Measurements from ENCODE around the gene SCYGR4. TPM values are rescaled to one million over a fixed set of nuclear protein-coding genes. Genes with fewer than 3 reads are reported as not detected.

Gene SCYGR4
- total RNA-seq, 1 donor from 2014 or later: not detected

DNA sequence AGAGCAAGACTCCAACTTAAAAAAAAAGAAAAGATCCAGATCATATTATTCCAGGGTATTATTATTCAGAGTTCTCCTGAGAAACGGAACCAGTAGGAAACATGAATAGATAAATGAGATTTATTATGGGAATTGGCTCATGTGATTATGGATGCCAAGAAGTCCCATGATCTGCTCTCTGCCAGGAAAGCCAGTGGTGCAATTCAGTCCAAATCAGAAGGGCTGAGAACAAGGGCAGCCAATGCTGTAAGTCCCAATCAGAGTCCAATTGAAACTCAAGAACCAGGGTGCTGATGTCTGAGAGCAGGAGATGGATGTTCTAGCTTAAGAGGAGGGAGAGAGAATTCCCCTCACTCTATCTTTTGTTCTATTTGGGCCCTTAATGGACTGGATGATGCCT, 10.8 kb upstream of the SCYGR4 start:
- Histone ChIP-seq H3K4me1 (ENCODE audit: insufficient read depth, low read length) (no peaks in the 10 kb centered on the region), H3K9ac (ENCODE audit: low read length) (no peak overlapping the region), H2AFZ (ENCODE audit: low read depth, low read length) (no peak overlapping the region), H3K4me2 (ENCODE audit: low read length) (no peak overlapping the region), H3K9me3 (ENCODE audit: insufficient read depth, low read depth, low read length) (no peaks in the 10 kb centered on the region), H3K27me3 (ENCODE audit: insufficient read depth, low read length) (no peaks in the 10 kb centered on the region), H3K79me2 (ENCODE audit: insufficient read depth, low read length) (no peaks in the 10 kb centered on the region), H4K20me1 (ENCODE audit: insufficient read depth, low read length) (no peaks in the 10 kb centered on the region), H3K27ac (ENCODE audit: low read depth, low read length) (no peak overlapping the region), H3K4me3 (ENCODE audit: insufficient read depth, low read depth, low read length) (no peak overlapping the region), H3K36me3 (ENCODE audit: insufficient read depth, low read length) (no peaks in the 10 kb centered on the region)
- Mint-ChIP-seq H3K27ac (ENCODE audit: unreplicated experiment) (no peak overlapping the region), H3K36me3 (ENCODE audit: low read depth, unreplicated experiment) (peaks cover 2% of the 10 kb centered on the region), H3K9me3 (ENCODE audit: unreplicated experiment) (no peaks in the 10 kb centered on the region), H3K27me3 (ENCODE audit: low read depth, unreplicated experiment) (peaks cover 4% of the 10 kb centered on the region), H3K4me3 (ENCODE audit: unreplicated experiment) (no peak overlapping the region), H3K4me1 (ENCODE audit: low read depth, unreplicated experiment) (peaks cover 4% of the 10 kb centered on the region)
- DNase-seq (ENCODE audit: low read depth): no peak
- FAIRE-seq: no peak
- TF ChIP-seq EZH2 (IDR thresholded peaks at IDR 0.05; ENCODE audit: insufficient read depth, low read length): no peak
- TF ChIP-seq, protein P1, sequence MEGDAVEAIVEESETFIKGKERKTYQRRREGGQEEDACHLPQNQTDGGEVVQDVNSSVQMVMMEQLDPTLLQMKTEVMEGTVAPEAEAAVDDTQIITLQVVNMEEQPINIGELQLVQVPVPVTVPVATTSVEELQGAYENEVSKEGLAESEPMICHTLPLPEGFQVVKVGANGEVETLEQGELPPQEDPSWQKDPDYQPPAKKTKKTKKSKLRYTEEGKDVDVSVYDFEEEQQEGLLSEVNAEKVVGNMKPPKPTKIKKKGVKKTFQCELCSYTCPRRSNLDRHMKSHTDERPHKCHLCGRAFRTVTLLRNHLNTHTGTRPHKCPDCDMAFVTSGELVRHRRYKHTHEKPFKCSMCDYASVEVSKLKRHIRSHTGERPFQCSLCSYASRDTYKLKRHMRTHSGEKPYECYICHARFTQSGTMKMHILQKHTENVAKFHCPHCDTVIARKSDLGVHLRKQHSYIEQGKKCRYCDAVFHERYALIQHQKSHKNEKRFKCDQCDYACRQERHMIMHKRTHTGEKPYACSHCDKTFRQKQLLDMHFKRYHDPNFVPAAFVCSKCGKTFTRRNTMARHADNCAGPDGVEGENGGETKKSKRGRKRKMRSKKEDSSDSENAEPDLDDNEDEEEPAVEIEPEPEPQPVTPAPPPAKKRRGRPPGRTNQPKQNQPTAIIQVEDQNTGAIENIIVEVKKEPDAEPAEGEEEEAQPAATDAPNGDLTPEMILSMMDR (IDR thresholded peaks at IDR 0.05; ENCODE audit: insufficient read depth, low read depth, low read length): no peak

DNA sequence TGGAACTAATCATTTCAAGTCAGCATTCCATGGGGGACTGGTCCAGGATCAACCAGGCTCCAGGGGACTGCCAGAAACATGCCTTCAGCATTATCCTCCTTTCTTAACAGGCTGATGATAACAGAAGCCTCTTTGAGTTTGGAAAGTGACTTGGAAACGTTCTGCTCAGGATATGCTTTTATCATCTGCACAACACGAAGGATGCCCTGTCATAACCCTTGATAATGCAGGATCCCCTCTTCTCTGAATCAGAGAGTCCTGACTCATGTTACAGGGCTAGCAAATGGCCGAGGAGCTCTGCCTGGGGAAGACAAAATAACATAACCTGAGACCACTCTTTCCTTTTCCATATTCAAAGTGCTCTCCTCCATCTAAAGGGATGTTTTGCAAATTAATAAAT, 9.4 kb upstream of the SCYGR4 start:
- Mint-ChIP-seq H3K36me3 (ENCODE audit: low read depth, unreplicated experiment) (peaks cover 2% of the 10 kb centered on the region), H3K27me3 (ENCODE audit: low read depth, unreplicated experiment) (peaks cover 5% of the 10 kb centered on the region), H3K4me3 (ENCODE audit: unreplicated experiment) (no peak overlapping the region), H3K9me3 (ENCODE audit: unreplicated experiment) (no peaks in the 10 kb centered on the region), H3K4me1 (ENCODE audit: low read depth, unreplicated experiment) (peaks cover 4% of the 10 kb centered on the region), H3K27ac (ENCODE audit: unreplicated experiment) (no peak overlapping the region)
- H2AFZ ChIP-seq (ENCODE audit: low read depth, low read length): no peak overlapping the region
- H3K4me1 ChIP-seq (ENCODE audit: insufficient read depth, low read length): no peaks in the 10 kb centered on the region
- DNase-seq (ENCODE audit: low read depth) (no peak), FAIRE-seq (no peak)
- no peak overlapping the region for H3K9ac ChIP-seq (ENCODE audit: low read length)
- H3K36me3 ChIP-seq (ENCODE audit: insufficient read depth, low read length): no peaks in the 10 kb centered on the region
- H3K4me2 ChIP-seq (ENCODE audit: low read length): no peak overlapping the region
- H3K9me3 ChIP-seq (ENCODE audit: insufficient read depth, low read depth, low read length): no peaks in the 10 kb centered on the region
- H3K4me3 ChIP-seq (ENCODE audit: insufficient read depth, low read depth, low read length): no peak overlapping the region
- H3K27me3 ChIP-seq (ENCODE audit: insufficient read depth, low read length): no peaks in the 10 kb centered on the region
- no peaks in the 10 kb centered on the region for H4K20me1 ChIP-seq (ENCODE audit: insufficient read depth, low read length)
- H3K79me2 ChIP-seq (ENCODE audit: insufficient read depth, low read length): no peaks in the 10 kb centered on the region
- no peak for TF ChIP-seq EZH2 (IDR thresholded peaks at IDR 0.05; ENCODE audit: insufficient read depth, low read length)
- TF ChIP-seq, protein P1 (IDR thresholded peaks at IDR 0.05; ENCODE audit: insufficient read depth, low read depth, low read length): no peak
- H3K27ac ChIP-seq (ENCODE audit: low read depth, low read length): no peak overlapping the region

DNA sequence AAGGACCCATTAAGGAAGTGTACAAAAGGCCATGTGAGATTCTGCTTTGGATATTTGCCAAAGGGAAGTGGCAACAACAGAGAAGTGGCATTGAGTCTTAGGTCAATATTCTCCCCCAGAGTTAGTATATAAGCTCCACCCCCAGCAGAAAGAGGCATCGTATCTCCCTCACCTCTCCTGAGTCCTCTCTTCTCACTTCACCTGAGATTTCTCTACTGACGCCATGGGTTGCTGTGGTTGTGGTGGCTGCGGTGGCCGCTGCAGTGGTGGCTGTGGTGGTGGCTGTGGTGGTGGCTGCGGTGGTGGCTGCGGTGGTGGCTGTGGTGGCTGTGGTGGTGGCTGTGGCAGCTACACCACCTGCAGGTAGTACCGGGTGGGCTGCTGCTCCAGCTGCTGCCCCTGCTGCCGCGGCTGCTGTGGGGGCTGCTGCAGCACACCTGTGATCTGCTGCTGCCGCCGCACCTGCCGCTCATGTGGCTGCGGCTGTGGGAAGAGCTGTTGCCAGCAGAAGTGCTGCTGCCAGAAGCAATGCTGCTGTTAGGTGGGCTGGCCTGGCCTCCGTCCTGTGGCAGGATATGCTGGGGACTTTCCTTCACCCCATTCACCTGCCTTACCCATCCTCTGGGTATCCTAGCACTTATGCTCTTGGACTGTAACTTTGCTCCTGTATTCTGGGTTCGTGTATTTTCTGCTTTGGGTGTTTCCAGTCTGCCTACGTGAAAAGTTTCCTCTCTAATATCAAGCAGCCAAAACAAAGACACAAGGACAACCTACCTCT, 8.5 kb upstream of the SCYGR4 start:
- no peak overlapping the region for H3K27ac ChIP-seq (ENCODE audit: low read depth, low read length)
- no peak overlapping the region for H2AFZ ChIP-seq (ENCODE audit: low read depth, low read length)
- H3K4me3 ChIP-seq (ENCODE audit: insufficient read depth, low read depth, low read length): no peak overlapping the region
- H3K36me3 ChIP-seq (ENCODE audit: insufficient read depth, low read length): no peaks in the 10 kb centered on the region
- FAIRE-seq: no peak
- no peaks in the 10 kb centered on the region for H4K20me1 ChIP-seq (ENCODE audit: insufficient read depth, low read length)
- TF ChIP-seq EZH2 (IDR thresholded peaks at IDR 0.05; ENCODE audit: insufficient read depth, low read length): no peak
- TF ChIP-seq, protein P1 (IDR thresholded peaks at IDR 0.05; ENCODE audit: insufficient read depth, low read depth, low read length): no peak
- DNase-seq (ENCODE audit: low read depth): no peak
- H3K36me3 Mint-ChIP-seq (ENCODE audit: low read depth, unreplicated experiment): peaks cover 2% of the 10 kb centered on the region
- H3K4me1 Mint-ChIP-seq (ENCODE audit: low read depth, unreplicated experiment): peaks cover 4% of the 10 kb centered on the region
- H3K4me1 ChIP-seq (ENCODE audit: insufficient read depth, low read length): no peaks in the 10 kb centered on the region
- no peak overlapping the region for H3K4me3 Mint-ChIP-seq (ENCODE audit: unreplicated experiment)
- no peaks in the 10 kb centered on the region for H3K9me3 ChIP-seq (ENCODE audit: insufficient read depth, low read depth, low read length)
- peaks cover 5% of the 10 kb centered on the region for H3K27me3 Mint-ChIP-seq (ENCODE audit: low read depth, unreplicated experiment)
- H3K27ac Mint-ChIP-seq (ENCODE audit: unreplicated experiment): no peak overlapping the region
- no peak overlapping the region for H3K9ac ChIP-seq (ENCODE audit: low read length)
- H3K4me2 ChIP-seq (ENCODE audit: low read length): no peak overlapping the region
- no peaks in the 10 kb centered on the region for H3K27me3 ChIP-seq (ENCODE audit: insufficient read depth, low read length)
- no peaks in the 10 kb centered on the region for H3K9me3 Mint-ChIP-seq (ENCODE audit: unreplicated experiment)
- no peaks in the 10 kb centered on the region for H3K79me2 ChIP-seq (ENCODE audit: insufficient read depth, low read length)
